ENCODE measurements around the gene SLC49A4.

DNA sequence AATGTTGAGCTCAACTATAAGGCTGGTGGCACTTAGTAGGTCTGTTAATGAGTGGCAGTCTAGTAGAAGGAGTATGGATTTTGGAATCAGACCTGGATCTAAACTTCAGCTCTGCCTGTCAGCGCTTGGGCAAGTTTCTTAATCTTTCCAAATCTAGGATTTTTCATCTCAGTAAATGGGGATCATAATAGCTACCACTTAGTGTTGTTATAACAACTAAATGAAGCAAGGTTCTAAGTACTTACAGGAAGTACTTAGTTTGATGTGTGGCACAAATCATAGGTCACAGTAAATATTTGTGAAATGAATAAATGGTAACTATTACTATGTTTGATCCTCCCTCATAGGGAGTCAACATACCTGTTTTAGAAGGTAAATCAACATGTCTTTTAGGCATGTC, 31.4 kb downstream of the SLC49A4 start:
- TF ChIP-seq, protein P1, sequence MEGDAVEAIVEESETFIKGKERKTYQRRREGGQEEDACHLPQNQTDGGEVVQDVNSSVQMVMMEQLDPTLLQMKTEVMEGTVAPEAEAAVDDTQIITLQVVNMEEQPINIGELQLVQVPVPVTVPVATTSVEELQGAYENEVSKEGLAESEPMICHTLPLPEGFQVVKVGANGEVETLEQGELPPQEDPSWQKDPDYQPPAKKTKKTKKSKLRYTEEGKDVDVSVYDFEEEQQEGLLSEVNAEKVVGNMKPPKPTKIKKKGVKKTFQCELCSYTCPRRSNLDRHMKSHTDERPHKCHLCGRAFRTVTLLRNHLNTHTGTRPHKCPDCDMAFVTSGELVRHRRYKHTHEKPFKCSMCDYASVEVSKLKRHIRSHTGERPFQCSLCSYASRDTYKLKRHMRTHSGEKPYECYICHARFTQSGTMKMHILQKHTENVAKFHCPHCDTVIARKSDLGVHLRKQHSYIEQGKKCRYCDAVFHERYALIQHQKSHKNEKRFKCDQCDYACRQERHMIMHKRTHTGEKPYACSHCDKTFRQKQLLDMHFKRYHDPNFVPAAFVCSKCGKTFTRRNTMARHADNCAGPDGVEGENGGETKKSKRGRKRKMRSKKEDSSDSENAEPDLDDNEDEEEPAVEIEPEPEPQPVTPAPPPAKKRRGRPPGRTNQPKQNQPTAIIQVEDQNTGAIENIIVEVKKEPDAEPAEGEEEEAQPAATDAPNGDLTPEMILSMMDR (CRISPR knock-in tag; IDR thresholded peaks at IDR 0.05), result no peak
- no peak for TF ChIP-seq MYC (CRISPR knock-in tag; IDR thresholded peaks at IDR 0.05; ENCODE audit: borderline replicate concordance)
- TF ChIP-seq ARNT (IDR thresholded peaks at IDR 0.05), result no peak
- no peak for TF ChIP-seq POLR2A (IDR thresholded peaks at IDR 0.05; ENCODE audit: insufficient read depth in 1 of 2, low read depth in 2 of 2, low read length in 2 of 2)
- TF ChIP-seq EP300 (IDR thresholded peaks at IDR 0.05; ENCODE audit: low read depth in 2 of 2, low read length in 2 of 2), result no peak
- TF ChIP-seq EP300 (CRISPR knock-in tag; IDR thresholded peaks at IDR 0.05; ENCODE audit: borderline replicate concordance), result no peak
- TF ChIP-seq POLR2AphosphoS5 (IDR thresholded peaks at IDR 0.05; ENCODE audit: low read depth, low read length), result no peak
- no peak for TF ChIP-seq UBTF (CRISPR knock-in tag; IDR thresholded peaks at IDR 0.05)
- no peak for TF ChIP-seq ZNF232 (CRISPR knock-in tag; IDR thresholded peaks at IDR 0.05; ENCODE audit: borderline replicate concordance)
- TF ChIP-seq, protein P2, sequence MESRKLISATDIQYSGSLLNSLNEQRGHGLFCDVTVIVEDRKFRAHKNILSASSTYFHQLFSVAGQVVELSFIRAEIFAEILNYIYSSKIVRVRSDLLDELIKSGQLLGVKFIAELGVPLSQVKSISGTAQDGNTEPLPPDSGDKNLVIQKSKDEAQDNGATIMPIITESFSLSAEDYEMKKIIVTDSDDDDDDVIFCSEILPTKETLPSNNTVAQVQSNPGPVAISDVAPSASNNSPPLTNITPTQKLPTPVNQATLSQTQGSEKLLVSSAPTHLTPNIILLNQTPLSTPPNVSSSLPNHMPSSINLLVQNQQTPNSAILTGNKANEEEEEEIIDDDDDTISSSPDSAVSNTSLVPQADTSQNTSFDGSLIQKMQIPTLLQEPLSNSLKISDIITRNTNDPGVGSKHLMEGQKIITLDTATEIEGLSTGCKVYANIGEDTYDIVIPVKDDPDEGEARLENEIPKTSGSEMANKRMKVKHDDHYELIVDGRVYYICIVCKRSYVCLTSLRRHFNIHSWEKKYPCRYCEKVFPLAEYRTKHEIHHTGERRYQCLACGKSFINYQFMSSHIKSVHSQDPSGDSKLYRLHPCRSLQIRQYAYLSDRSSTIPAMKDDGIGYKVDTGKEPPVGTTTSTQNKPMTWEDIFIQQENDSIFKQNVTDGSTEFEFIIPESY (CRISPR knock-in tag; IDR thresholded peaks at IDR 0.05), result no peak
- no peak for TF ChIP-seq GPBP1L1 (CRISPR knock-in tag; IDR thresholded peaks at IDR 0.05)
- TF ChIP-seq JUN (CRISPR knock-in tag; IDR thresholded peaks at IDR 0.05), result no peak
- no peak for TF ChIP-seq FOXA3 (CRISPR knock-in tag; IDR thresholded peaks at IDR 0.05)

All from HepG2 (cell line).